GM18505 (cell line): Measurements from ENCODE around the gene UBXN7.
A peak's percentile ranks its signal among the peaks of the same experiment; 100 is the strongest.
"Not testable (repeated sequence)": the region's sequence is repeated elsewhere in the genome, so short reads cannot be mapped to it uniquely, and the experiment has no call there.

ENCODE experiments used
- ATAC-seq: cut with Tn5 transposase; IDR thresholded peaks from one replicate; pipeline ENCODE4 v1.9.1; 2021; ENCODE audit not compliant: unreplicated experiment
- POLR2A ChIP-seq: IDR thresholded peaks from 4 replicates; pipeline ENCODE4 v1.6.1; 2011; ENCODE audit warnings: borderline replicate concordance; ENCODE audit not compliant: insufficient read depth, insufficient read length; ENCODE audit errors: extremely low read depth

UBXN7 gene

GRCh38 chr3:196432137-196432879 is at the start of gene UBXN7:
UBXN7 (minus strand) TSS chr3:196432427; CDS start chr3:196432399, 28 bp downstream.
- TF ChIP-seq POLR2A: peak; percentile 85
- peak; percentile 81 for ATAC-seq

GRCh38 chr3:196477678-196478077 is 45.5 kb upstream of the UBXN7 start:
- ATAC-seq: no peak
- no peak for TF ChIP-seq POLR2A

GRCh38 chr3:196472286-196472685 is 40.1 kb upstream of the UBXN7 start:
- ATAC-seq: no peak
- TF ChIP-seq POLR2A: no peak

- ATAC-seq: no peak
- TF ChIP-seq POLR2A: no peak
These were observed 39.3 kb upstream of the UBXN7 start for GRCh38 chr3:196471551-196471950.

GRCh38 chr3:196470182-196470581 is 38.0 kb upstream of the UBXN7 start:
- not testable (repeated sequence) for ATAC-seq

- ATAC-seq: no peak
- no peak for TF ChIP-seq POLR2A
These were observed 31.6 kb upstream of the UBXN7 start for GRCh38 chr3:196463804-196464203.

- no peak for TF ChIP-seq POLR2A
- no peak for ATAC-seq
These were observed 31.2 kb upstream of the UBXN7 start for GRCh38 chr3:196463478-196463756.

- not testable (repeated sequence) for ATAC-seq
These were observed 30.7 kb upstream of the UBXN7 start for GRCh38 chr3:196462680-196463477.

- no peak for ATAC-seq
These were observed 25.8 kb upstream of the UBXN7 start for GRCh38 chr3:196458063-196458462.

GRCh38 chr3:196457470-196457869 is 25.2 kb upstream of the UBXN7 start:
- ATAC-seq: not testable (repeated sequence)

More at GRCh38 chr3:196458063-196458462, 25.8 kb upstream of the UBXN7 start:
- no peak for TF ChIP-seq POLR2A

GRCh38 chr3:196454935-196455334 is 22.7 kb upstream of the UBXN7 start:
- TF ChIP-seq POLR2A: no peak

GRCh38 chr3:196445391-196445790 is 13.2 kb upstream of the UBXN7 start:
- ATAC-seq: not testable (repeated sequence)

More at GRCh38 chr3:196454935-196455334, 22.7 kb upstream of the UBXN7 start:
- no peak for ATAC-seq

GRCh38 chr3:196444500-196444894 is 12.3 kb upstream of the UBXN7 start:
- no peak for ATAC-seq
- no peak for TF ChIP-seq POLR2A

- ATAC-seq: no peak
- no peak for TF ChIP-seq POLR2A
These were observed 8.5 kb upstream of the UBXN7 start for GRCh38 chr3:196440696-196441095.
